OCI-LY1 (cell line): ENCODE data around the gene ATP2B2.

Experiments
- H2AFZ ChIP-seq: fragments of 200-600 bp; sonication (generic), shearing (Covaris generic); 2 replicates; pipeline ENCODE4 v1.6.0; 2014; ENCODE audit warnings: antibody characterized with exemption, mild to moderate bottlenecking, low read length
- H3F3A ChIP-seq: fragments of 200-600 bp; sonication (generic), shearing (Covaris generic); 2 replicates; pipeline ENCODE4 v1.6.0; 2014; ENCODE audit warnings: mild to moderate bottlenecking, antibody characterized with exemption, low read length, moderate library complexity; ENCODE audit not compliant: insufficient read depth
- H3K27ac ChIP-seq: fragments of 200-600 bp; sonication (generic); 2 replicates; pipeline ENCODE4 v1.5.1; 2014; ENCODE audit warnings: low read length, mixed run types, mild to moderate bottlenecking, low read depth; ENCODE audit not compliant: poor library complexity, severe bottlenecking
- H3K27me3 ChIP-seq: fragments of 200-600 bp; sonication (generic); 2 replicates; pipeline ENCODE4 v1.6.0; 2014; ENCODE audit warnings: antibody characterized with exemption, mild to moderate bottlenecking, low read length, moderate library complexity; ENCODE audit not compliant: insufficient read depth
- H3K36me3 ChIP-seq: fragments of 200-600 bp; sonication (generic); 2 replicates; pipeline ENCODE4 v1.6.1; 2014; ENCODE audit warnings: mild to moderate bottlenecking, antibody characterized with exemption, low read length, moderate library complexity, mixed read lengths; ENCODE audit not compliant: insufficient read depth
- H3K4me1 ChIP-seq: fragments of 200-600 bp; sonication (generic); 2 replicates; pipeline ENCODE4 v1.5.1; 2014; ENCODE audit warnings: mild to moderate bottlenecking, low read length, moderate library complexity; ENCODE audit not compliant: insufficient read depth, severe bottlenecking
- H3K4me2 ChIP-seq: fragments of 200-600 bp; sonication (generic), shearing (Covaris generic); 2 replicates; pipeline ENCODE4 v1.6.1; 2014; ENCODE audit warnings: low read length
- H3K4me3 ChIP-seq: fragments of 200-600 bp; sonication (generic); 2 replicates; pipeline ENCODE4 v1.5.1; 2014; ENCODE audit warnings: low read length, low read depth, mild to moderate bottlenecking, mixed read lengths; ENCODE audit not compliant: poor library complexity, severe bottlenecking
- H3K79me2 ChIP-seq: fragments of 200-600 bp; shearing (Covaris generic); 2 replicates; pipeline ENCODE4 v1.6.1; 2016; ENCODE audit warnings: mixed run types, low read length, mixed read lengths; ENCODE audit not compliant: insufficient read depth
- H3K9ac ChIP-seq: fragments of 200-600 bp; sonication (generic), shearing (Covaris generic); 2 replicates; pipeline ENCODE4 v1.6.1; 2014; ENCODE audit warnings: mild to moderate bottlenecking, low read length, mixed read lengths
- H3K9me2 ChIP-seq: fragments of 200-600 bp; sonication (generic), shearing (Covaris generic); 2 replicates; pipeline ENCODE4 v1.6.1; 2014; ENCODE audit warnings: low read depth, mild to moderate bottlenecking, low read length, mixed read lengths
- H3K9me3 ChIP-seq: fragments of 200-600 bp; shearing (Covaris generic); 2 replicates; pipeline ENCODE4 v1.6.1; 2014; ENCODE audit warnings: low read length, mixed read lengths
- H4K20me1 ChIP-seq: fragments of 200-600 bp; sonication (generic), shearing (Covaris generic); 2 replicates; pipeline ENCODE4 v1.6.0; 2016; ENCODE audit warnings: mild to moderate bottlenecking, low read length; ENCODE audit not compliant: insufficient read depth
- EZH2 ChIP-seq: fragments of 200-600 bp; sonication (generic), shearing (Covaris generic); IDR thresholded peaks from 2 replicates; pipeline ENCODE4 v1.8.0; 2017; ENCODE audit warnings: borderline replicate concordance, mixed run types, mild to moderate bottlenecking, antibody characterized with exemption, low read length, moderate library complexity, mixed read lengths
- TF ChIP-seq, protein P1 (sequence below): fragments of 200-600 bp; sonication (generic), shearing (Covaris generic); IDR thresholded peaks from 2 replicates; pipeline ENCODE4 v1.5.1; 2017; ENCODE audit warnings: mild to moderate bottlenecking, antibody characterized with exemption, low read length, moderate library complexity, mixed read lengths

Gene ATP2B2

DNA sequence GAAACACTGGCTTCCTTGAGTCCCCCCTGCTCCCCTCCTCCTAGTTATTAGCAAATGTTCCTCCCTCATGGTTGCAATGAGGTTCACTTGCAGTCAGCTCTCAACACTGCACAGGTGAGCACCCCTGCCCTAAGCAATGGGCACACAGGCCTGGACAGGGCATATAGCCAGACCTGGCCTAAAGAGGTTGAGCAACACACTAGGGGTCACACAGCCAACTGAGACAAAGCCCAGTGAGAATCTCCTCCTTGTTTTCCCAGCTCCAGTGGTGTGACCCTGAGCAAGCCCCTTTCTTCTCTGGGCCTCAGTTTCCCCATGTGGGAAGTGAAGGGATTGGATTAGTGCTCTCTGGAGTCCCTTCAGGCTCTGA is 49.9 kb downstream of the ATP2B2 start:
- no peak overlapping the region for H3K9ac ChIP-seq

DNA sequence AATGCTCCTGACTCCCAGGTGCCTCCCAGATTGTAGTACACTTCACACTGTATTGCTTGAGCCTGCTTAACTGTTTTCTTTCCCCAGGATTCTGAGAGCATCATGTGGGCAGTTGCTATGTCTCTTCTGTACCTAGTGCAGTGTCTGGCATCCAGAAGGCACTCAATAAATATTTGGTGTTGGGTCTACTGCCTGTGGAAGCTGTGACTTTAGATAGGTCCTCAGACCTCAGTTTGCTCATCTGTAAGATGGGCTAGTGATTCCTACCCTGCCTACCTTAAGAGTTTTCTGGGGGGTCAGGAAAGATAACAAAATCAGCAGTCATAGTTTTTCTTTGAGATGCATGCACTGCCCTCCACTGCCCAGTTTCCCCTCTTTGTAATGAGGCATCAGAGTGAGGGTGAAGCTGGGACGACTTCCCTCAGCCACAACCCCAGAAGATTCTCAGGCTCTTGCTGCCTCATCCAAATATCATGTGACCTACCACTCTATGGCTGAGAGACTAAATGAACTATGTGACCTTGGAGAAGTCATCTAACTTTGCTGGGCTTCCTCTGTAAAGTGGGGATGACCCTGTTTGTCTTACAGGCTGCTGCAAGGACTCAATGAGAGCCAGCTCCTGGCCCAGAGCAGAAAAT is 50.4 kb downstream of the ATP2B2 start:
- no peaks in the 10 kb centered on the region for H3K27me3 ChIP-seq
- H3K4me3 ChIP-seq, result no peak overlapping the region
- H3K27ac ChIP-seq, result no peak overlapping the region

More for the DNA sequence above, 49.9 kb downstream of the ATP2B2 start:
- Histone ChIP-seq H3K4me2 (no peak overlapping the region), H3K36me3 (no peaks in the 10 kb centered on the region), H2AFZ (no peak overlapping the region), H3F3A (no peaks in the 10 kb centered on the region), H3K4me1 (no peaks in the 10 kb centered on the region), H4K20me1 (no peaks in the 10 kb centered on the region), H3K4me3 (no peak overlapping the region), H3K79me2 (no peaks in the 10 kb centered on the region), H3K9me3 (no peaks in the 10 kb centered on the region), H3K27me3 (no peaks in the 10 kb centered on the region), H3K27ac (no peak overlapping the region), H3K9me2 (no peaks in the 10 kb centered on the region)
- TF ChIP-seq, protein P1, sequence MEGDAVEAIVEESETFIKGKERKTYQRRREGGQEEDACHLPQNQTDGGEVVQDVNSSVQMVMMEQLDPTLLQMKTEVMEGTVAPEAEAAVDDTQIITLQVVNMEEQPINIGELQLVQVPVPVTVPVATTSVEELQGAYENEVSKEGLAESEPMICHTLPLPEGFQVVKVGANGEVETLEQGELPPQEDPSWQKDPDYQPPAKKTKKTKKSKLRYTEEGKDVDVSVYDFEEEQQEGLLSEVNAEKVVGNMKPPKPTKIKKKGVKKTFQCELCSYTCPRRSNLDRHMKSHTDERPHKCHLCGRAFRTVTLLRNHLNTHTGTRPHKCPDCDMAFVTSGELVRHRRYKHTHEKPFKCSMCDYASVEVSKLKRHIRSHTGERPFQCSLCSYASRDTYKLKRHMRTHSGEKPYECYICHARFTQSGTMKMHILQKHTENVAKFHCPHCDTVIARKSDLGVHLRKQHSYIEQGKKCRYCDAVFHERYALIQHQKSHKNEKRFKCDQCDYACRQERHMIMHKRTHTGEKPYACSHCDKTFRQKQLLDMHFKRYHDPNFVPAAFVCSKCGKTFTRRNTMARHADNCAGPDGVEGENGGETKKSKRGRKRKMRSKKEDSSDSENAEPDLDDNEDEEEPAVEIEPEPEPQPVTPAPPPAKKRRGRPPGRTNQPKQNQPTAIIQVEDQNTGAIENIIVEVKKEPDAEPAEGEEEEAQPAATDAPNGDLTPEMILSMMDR, result no peak
- TF ChIP-seq EZH2, result no peak

DNA sequence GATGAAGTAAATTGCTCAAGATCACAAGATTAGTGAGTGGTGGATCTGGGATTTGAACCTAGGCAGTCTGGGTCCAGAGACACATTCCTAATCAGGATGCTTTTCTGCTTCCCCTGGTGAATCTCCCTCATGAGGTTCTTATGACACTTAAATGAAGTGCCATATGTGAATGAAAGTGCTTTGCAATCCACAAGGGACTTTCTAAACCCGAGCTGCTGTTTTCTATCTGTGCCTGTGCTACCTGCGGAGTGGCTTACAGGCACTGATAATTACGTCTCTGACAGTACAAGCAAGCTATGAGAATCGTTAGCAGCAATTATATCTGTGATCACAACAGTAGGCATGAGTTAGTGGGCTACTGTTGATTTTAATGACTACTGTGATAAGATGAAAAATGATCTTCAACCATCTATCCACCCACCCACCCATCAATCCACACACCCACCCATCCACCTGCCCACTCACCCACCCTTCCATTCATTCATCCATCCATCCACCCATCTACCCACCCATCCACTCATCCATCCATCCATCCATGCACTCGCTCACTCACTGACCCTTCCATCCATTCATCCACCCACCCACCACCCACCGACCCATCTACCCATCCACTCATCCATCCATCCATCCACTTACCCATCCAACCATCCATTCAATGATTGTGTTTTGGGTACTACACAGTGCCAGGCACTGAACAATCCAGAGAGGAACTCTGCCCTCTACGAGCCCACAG is 51.8 kb downstream of the ATP2B2 start:
- H3K27ac ChIP-seq, result no peak overlapping the region
- H3K27me3 ChIP-seq, result 0 out of 2 replicates have a peak, but pooled peaks cover 4% of the 10 kb centered on the region
- H3K36me3 ChIP-seq, result no peaks in the 10 kb centered on the region
- H3K79me2 ChIP-seq, result no peaks in the 10 kb centered on the region
- no peak overlapping the region for H3K4me3 ChIP-seq
- H3K9ac ChIP-seq, result no peak overlapping the region
- H3F3A ChIP-seq, result no peaks in the 10 kb centered on the region
- no peak overlapping the region for H2AFZ ChIP-seq
- H3K9me2 ChIP-seq, result no peaks in the 10 kb centered on the region
- TF ChIP-seq, protein P1, result no peak
- TF ChIP-seq EZH2, result no peak
- no peaks in the 10 kb centered on the region for H4K20me1 ChIP-seq
- H3K4me2 ChIP-seq, result no peak overlapping the region
- no peaks in the 10 kb centered on the region for H3K4me1 ChIP-seq
- H3K9me3 ChIP-seq, result no peaks in the 10 kb centered on the region

More for the DNA sequence above, 50.4 kb downstream of the ATP2B2 start:
- TF ChIP-seq, protein P1, result no peak
- no peak for TF ChIP-seq EZH2
- Histone ChIP-seq H4K20me1 (no peaks in the 10 kb centered on the region), H3K9me3 (no peaks in the 10 kb centered on the region), H3K4me2 (no peak overlapping the region), H3F3A (no peaks in the 10 kb centered on the region), H3K9ac (no peak overlapping the region), H3K36me3 (no peaks in the 10 kb centered on the region), H3K4me1 (no peaks in the 10 kb centered on the region), H2AFZ (no peak overlapping the region), H3K9me2 (no peaks in the 10 kb centered on the region), H3K79me2 (no peaks in the 10 kb centered on the region)
